HEK293 (cell line): ENCODE results near the gene ANKRD11.

Experiments used
- CTCF ChIA-PET: fragments of 350-600 bp; formaldehyde crosslinking; extraction: SDS; loops from one replicate; lab custom pipeline; 2021; ENCODE audit warnings: antibody characterized with exemption; lab: Yijun Ruan, JAX
- POLR2A ChIA-PET: fragments of 300-600 bp; formaldehyde crosslinking; extraction: SDS; loops from one replicate; lab custom pipeline; 2020; ENCODE audit warnings: antibody characterized with exemption, inconsistent platforms; lab: Yijun Ruan, JAX
- H3K27ac ChIP-seq: fragments of 200-500 bp; sonication (Bioruptor generic); 2 replicates; pipeline ENCODE4 v1.5.1; 2014; ENCODE audit warnings: low read depth, low read length, control low read depth, inconsistent platforms; ENCODE audit errors: extremely low read depth
- H3K36me3 ChIP-seq, 2 experiments: fragments of 200-500 bp in 1 of 2; sonication (Bioruptor generic) in 1 of 2; 1 replicate in 1 of 2; 2 replicates in 1 of 2; pipeline ENCODE4 v1.5.1; 2014 to 2017; ENCODE audit warnings: inconsistent platforms in 2 of 2, low read length in 2 of 2; ENCODE audit not compliant: control insufficient read depth in 2 of 2, insufficient read depth in 1 of 2
- H3K4me1 ChIP-seq: fragments of 200-500 bp; sonication (Bioruptor generic); 2 replicates; pipeline ENCODE4 v1.5.1; 2014; ENCODE audit warnings: mild to moderate bottlenecking, low read length, inconsistent platforms; ENCODE audit not compliant: control insufficient read depth, insufficient read depth
- H3K4me3 ChIP-seq: 2 replicates; pipeline ENCODE4 v1.5.1; 2011; ENCODE audit warnings: low read depth, mild to moderate bottlenecking, control low read depth, low read length, moderate library complexity
- H3K9me3 ChIP-seq: fragments of 200-500 bp; sonication (Bioruptor generic); 2 replicates; pipeline ENCODE4 v1.5.1; 2014; ENCODE audit warnings: low read depth, low read length, inconsistent platforms; ENCODE audit not compliant: control insufficient read depth, insufficient read depth
- GLIS2 ChIP-seq: fragments of 450-650 bp; formaldehyde crosslinking; IDR thresholded peaks from 2 replicates; pipeline ENCODE4 v1.5.1; 2016; ENCODE audit warnings: missing biosample characterization, missing genetic modification characterization
- HOXC10 ChIP-seq: sonication (generic); formaldehyde crosslinking; IDR thresholded peaks from 2 replicates; pipeline ENCODE4 v1.8.1; 2023; ENCODE audit warnings: mild to moderate bottlenecking, missing genetic modification reagents
- SP7 ChIP-seq: fragments of 450-650 bp; formaldehyde crosslinking; IDR thresholded peaks from 2 replicates; pipeline ENCODE4 v1.5.1; 2016; ENCODE audit warnings: missing biosample characterization, missing genetic modification characterization
- TRIM28 ChIP-seq: IDR thresholded peaks from 2 replicates; pipeline ENCODE4 v1.6.1; 2011; ENCODE audit warnings: low read length, control low read depth, borderline replicate concordance
- ZBTB17 ChIP-seq: fragments of 450-650 bp; formaldehyde crosslinking; IDR thresholded peaks from 2 replicates; pipeline ENCODE4 v1.5.1; 2016; ENCODE audit warnings: missing biosample characterization, missing genetic modification characterization
- ZBTB21 ChIP-seq: fragments of 450-650 bp; formaldehyde crosslinking; IDR thresholded peaks from 2 replicates; pipeline ENCODE4 v1.5.1; 2017; ENCODE audit warnings: missing biosample characterization, missing genetic modification characterization
- ZFP3 ChIP-seq: fragments of 450-650 bp; formaldehyde crosslinking; IDR thresholded peaks from 2 replicates; pipeline ENCODE4 v1.5.1; 2016; ENCODE audit warnings: low read depth, missing biosample characterization, missing genetic modification characterization
- ZNF10 ChIP-seq: fragments of 450-650 bp; formaldehyde crosslinking; IDR thresholded peaks from 2 replicates; pipeline ENCODE4 v1.5.1; 2017; ENCODE audit warnings: missing biosample characterization, missing genetic modification characterization
- ZNF157 ChIP-seq: fragments of 450-650 bp; formaldehyde crosslinking; IDR thresholded peaks from 2 replicates; pipeline ENCODE4 v1.5.1; 2016; ENCODE audit warnings: missing biosample characterization, missing genetic modification characterization
- ZNF16 ChIP-seq: fragments of 450-650 bp; formaldehyde crosslinking; IDR thresholded peaks from 2 replicates; pipeline ENCODE4 v1.5.1; 2016; ENCODE audit warnings: low read depth, missing biosample characterization, missing genetic modification characterization
- ZNF175 ChIP-seq: fragments of 450-650 bp; formaldehyde crosslinking; IDR thresholded peaks from 2 replicates; pipeline ENCODE4 v1.5.1; 2016; ENCODE audit warnings: missing biosample characterization, missing genetic modification characterization
- ZNF341 ChIP-seq: fragments of 450-650 bp; formaldehyde crosslinking; IDR thresholded peaks from 2 replicates; pipeline ENCODE4; 2016; ENCODE audit warnings: low read depth, missing biosample characterization, missing genetic modification characterization
- ZNF37A ChIP-seq: fragments of 450-650 bp; IDR thresholded peaks from 2 replicates; pipeline ENCODE4 v1.5.1; 2018; ENCODE audit warnings: missing biosample characterization, missing genetic modification characterization
- ZNF514 ChIP-seq: fragments of 450-650 bp; formaldehyde crosslinking; IDR thresholded peaks from 2 replicates; pipeline ENCODE4 v1.5.1; 2016; ENCODE audit warnings: missing biosample characterization, missing genetic modification characterization
- ZNF521 ChIP-seq: fragments of 450-650 bp; formaldehyde crosslinking; IDR thresholded peaks from 2 replicates; pipeline ENCODE4 v1.5.1; 2017; ENCODE audit warnings: missing biosample characterization, mild to moderate bottlenecking, missing genetic modification characterization
- ZNF529 ChIP-seq: fragments of 450-650 bp; formaldehyde crosslinking; IDR thresholded peaks from 2 replicates; pipeline ENCODE4 v1.5.1; 2017; ENCODE audit warnings: missing genetic modification characterization, missing biosample characterization; ENCODE audit not compliant: insufficient replicate concordance
- ZNF830 ChIP-seq: fragments of 450-650 bp; IDR thresholded peaks from 2 replicates; pipeline ENCODE4 v1.5.0; 2018; ENCODE audit warnings: missing biosample characterization, missing genetic modification characterization, low read depth, mild to moderate bottlenecking, moderate library complexity
- ZSCAN30 ChIP-seq: fragments of 450-650 bp; IDR thresholded peaks from 2 replicates; pipeline ENCODE4 v1.5.1; 2018; ENCODE audit warnings: missing biosample characterization, mild to moderate bottlenecking, missing genetic modification characterization, moderate library complexity
- TF ChIP-seq, protein P1 (sequence below): fragments of 450-650 bp; formaldehyde crosslinking; IDR thresholded peaks from 2 replicates; pipeline ENCODE4 v1.5.1; 2017; ENCODE audit warnings: missing biosample characterization, missing genetic modification characterization
- TF ChIP-seq, protein P2 (sequence below): fragments of 450-650 bp; formaldehyde crosslinking; IDR thresholded peaks from 2 replicates; pipeline ENCODE4 v1.5.1; 2016; ENCODE audit warnings: missing biosample characterization, missing genetic modification characterization, low read depth
- TF ChIP-seq, protein P3 (sequence below): fragments of 450-650 bp; formaldehyde crosslinking; IDR thresholded peaks from 2 replicates; pipeline ENCODE4 v1.5.1; 2016; ENCODE audit warnings: missing biosample characterization, missing genetic modification characterization
- TF ChIP-seq, protein P4 (sequence below): fragments of 450-650 bp; formaldehyde crosslinking; IDR thresholded peaks from 2 replicates; pipeline ENCODE4 v1.5.1; 2016; ENCODE audit warnings: missing biosample characterization, missing genetic modification characterization
- TF ChIP-seq, protein P5 (sequence below): fragments of 450-650 bp; formaldehyde crosslinking; IDR thresholded peaks from 2 replicates; pipeline ENCODE4 v1.5.1; 2016; ENCODE audit warnings: missing biosample characterization, missing genetic modification characterization
- TF ChIP-seq, protein P6 (sequence below): fragments of 450-650 bp; formaldehyde crosslinking; IDR thresholded peaks from 2 replicates; pipeline ENCODE4 v1.5.1; 2017; ENCODE audit warnings: missing biosample characterization, missing genetic modification characterization

Gene ANKRD11

DNA sequence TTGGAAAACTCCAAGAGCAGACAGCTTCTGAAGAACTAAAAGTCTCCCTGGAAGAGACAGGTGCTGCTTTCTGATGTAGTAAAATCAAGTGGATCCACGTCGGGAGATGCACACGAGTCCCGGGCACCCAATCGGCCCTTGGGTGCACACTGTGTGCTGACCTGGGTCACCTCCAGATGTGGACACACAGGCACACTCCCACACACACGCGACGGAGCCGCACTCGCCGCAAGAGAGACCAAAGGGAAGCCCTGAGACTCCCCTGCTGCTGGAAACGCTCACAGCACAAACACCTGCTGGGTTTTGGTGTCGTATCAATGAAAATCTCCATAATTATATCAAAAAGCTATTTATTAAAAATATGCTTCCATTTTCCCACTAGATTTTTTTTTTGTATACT is 94.2 kb downstream of the ANKRD11 start (continued):
- TF ChIP-seq ZNF10 (tag by site-specific recombination): no peak
- TF ChIP-seq ZBTB17: no peak
- TF ChIP-seq, protein P1, sequence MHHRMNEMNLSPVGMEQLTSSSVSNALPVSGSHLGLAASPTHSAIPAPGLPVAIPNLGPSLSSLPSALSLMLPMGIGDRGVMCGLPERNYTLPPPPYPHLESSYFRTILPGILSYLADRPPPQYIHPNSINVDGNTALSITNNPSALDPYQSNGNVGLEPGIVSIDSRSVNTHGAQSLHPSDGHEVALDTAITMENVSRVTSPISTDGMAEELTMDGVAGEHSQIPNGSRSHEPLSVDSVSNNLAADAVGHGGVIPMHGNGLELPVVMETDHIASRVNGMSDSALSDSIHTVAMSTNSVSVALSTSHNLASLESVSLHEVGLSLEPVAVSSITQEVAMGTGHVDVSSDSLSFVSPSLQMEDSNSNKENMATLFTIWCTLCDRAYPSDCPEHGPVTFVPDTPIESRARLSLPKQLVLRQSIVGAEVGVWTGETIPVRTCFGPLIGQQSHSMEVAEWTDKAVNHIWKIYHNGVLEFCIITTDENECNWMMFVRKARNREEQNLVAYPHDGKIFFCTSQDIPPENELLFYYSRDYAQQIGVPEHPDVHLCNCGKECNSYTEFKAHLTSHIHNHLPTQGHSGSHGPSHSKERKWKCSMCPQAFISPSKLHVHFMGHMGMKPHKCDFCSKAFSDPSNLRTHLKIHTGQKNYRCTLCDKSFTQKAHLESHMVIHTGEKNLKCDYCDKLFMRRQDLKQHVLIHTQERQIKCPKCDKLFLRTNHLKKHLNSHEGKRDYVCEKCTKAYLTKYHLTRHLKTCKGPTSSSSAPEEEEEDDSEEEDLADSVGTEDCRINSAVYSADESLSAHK (tag by site-specific recombination): no peak
- TF ChIP-seq ZNF830: no peak
- TF ChIP-seq, protein P2, sequence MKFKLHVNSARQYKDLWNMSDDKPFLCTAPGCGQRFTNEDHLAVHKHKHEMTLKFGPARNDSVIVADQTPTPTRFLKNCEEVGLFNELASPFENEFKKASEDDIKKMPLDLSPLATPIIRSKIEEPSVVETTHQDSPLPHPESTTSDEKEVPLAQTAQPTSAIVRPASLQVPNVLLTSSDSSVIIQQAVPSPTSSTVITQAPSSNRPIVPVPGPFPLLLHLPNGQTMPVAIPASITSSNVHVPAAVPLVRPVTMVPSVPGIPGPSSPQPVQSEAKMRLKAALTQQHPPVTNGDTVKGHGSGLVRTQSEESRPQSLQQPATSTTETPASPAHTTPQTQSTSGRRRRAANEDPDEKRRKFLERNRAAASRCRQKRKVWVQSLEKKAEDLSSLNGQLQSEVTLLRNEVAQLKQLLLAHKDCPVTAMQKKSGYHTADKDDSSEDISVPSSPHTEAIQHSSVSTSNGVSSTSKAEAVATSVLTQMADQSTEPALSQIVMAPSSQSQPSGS (tag by site-specific recombination): no peak

DNA sequence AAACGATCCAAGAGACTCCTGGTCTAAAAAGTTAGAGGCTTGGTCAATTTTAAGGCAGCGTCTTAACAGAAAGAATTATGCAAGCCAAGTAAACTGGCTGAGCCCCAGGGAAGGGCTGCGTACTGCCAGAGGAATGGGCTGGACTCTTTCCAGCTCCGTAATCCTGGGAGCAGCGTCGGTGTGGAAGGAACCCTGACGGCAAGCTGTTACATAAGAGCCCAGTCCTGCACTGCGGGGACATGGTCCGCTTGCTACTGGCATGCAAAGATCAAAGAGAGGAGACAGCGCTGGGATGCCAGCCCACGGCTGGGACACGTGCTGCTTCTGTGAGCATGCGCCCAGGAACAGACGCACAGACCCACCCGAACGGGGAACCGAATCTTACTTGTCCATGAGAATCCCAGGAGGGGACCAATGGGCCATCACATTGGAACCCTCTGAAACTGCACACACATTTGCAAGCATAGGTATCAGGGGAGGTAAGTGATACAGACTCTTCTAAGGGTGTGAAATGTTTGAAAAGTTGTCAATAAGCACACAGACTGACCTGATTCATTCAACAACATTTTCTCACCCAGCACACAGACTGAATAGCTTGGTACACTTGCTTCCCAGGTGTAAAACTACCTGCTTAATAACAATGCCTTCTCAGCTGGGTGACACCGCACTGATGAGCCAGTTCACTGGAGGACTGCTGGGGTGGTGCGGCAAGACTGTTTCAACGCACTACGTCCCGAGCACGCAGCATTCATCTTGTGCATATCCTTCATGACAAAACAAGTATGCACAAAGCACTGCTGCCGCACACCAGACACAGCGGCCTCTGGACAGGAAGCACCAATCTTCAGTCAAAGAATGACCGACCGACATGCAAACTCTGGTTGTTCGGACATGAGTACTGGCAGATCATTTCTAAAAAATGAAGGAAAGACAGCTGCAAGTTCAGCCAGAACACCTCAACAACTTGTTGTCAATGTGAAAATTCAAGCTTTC is 94.9 kb downstream of the ANKRD11 start:
- Histone ChIP-seq H3K27ac (no peak overlapping the region), H3K4me1 (peaks cover 10% of the 10 kb centered on the region), H3K9me3 (no peaks in the 10 kb centered on the region), H3K36me3 (peaks cover 0 to 16% of the 10 kb centered on the region in 2 experiments; a peak in 1 of 3 replicates), H3K4me3 (no peak overlapping the region)
- ChIA-PET POLR2A (no interaction called here), CTCF (interaction anchor here (2.2 kb wide), 1 partner anchor 106 kb away, joined by 5 read pairs; no protein-coding TSS in a partner anchor)
- TF ChIP-seq HOXC10 (CRISPR knock-in tag) (no peak), ZNF529 (tag by site-specific recombination) (no peak), ZSCAN30 (tag by site-specific recombination) (peak; percentile 40; the same call in 1 of the 2 replicates), ZNF37A (tag by site-specific recombination) (no peak), ZNF514 (tag by site-specific recombination) (no peak), ZBTB21 (peak; percentile 78), ZNF175 (no peak), ZNF341 (tag by site-specific recombination) (peak; percentile 93), ZNF157 (no peak), ZNF16 (tag by site-specific recombination) (no peak), ZNF521 (tag by site-specific recombination) (no peak), SP7 (tag by site-specific recombination) (peak; percentile 75; the same call in 1 of the 2 replicates), ZFP3 (tag by site-specific recombination) (0 out of 2 replicates have a peak, but pooled peaks have one; percentile 35), GLIS2 (peak; percentile 48), TRIM28 (peak; percentile 85; the same call in 1 of the 2 replicates)
- TF ChIP-seq, protein P3, sequence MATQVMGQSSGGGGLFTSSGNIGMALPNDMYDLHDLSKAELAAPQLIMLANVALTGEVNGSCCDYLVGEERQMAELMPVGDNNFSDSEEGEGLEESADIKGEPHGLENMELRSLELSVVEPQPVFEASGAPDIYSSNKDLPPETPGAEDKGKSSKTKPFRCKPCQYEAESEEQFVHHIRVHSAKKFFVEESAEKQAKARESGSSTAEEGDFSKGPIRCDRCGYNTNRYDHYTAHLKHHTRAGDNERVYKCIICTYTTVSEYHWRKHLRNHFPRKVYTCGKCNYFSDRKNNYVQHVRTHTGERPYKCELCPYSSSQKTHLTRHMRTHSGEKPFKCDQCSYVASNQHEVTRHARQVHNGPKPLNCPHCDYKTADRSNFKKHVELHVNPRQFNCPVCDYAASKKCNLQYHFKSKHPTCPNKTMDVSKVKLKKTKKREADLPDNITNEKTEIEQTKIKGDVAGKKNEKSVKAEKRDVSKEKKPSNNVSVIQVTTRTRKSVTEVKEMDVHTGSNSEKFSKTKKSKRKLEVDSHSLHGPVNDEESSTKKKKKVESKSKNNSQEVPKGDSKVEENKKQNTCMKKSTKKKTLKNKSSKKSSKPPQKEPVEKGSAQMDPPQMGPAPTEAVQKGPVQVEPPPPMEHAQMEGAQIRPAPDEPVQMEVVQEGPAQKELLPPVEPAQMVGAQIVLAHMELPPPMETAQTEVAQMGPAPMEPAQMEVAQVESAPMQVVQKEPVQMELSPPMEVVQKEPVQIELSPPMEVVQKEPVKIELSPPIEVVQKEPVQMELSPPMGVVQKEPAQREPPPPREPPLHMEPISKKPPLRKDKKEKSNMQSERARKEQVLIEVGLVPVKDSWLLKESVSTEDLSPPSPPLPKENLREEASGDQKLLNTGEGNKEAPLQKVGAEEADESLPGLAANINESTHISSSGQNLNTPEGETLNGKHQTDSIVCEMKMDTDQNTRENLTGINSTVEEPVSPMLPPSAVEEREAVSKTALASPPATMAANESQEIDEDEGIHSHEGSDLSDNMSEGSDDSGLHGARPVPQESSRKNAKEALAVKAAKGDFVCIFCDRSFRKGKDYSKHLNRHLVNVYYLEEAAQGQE (tag by site-specific recombination): peak; percentile 32; the same call in 1 of the 2 replicates
- TF ChIP-seq, protein P4, sequence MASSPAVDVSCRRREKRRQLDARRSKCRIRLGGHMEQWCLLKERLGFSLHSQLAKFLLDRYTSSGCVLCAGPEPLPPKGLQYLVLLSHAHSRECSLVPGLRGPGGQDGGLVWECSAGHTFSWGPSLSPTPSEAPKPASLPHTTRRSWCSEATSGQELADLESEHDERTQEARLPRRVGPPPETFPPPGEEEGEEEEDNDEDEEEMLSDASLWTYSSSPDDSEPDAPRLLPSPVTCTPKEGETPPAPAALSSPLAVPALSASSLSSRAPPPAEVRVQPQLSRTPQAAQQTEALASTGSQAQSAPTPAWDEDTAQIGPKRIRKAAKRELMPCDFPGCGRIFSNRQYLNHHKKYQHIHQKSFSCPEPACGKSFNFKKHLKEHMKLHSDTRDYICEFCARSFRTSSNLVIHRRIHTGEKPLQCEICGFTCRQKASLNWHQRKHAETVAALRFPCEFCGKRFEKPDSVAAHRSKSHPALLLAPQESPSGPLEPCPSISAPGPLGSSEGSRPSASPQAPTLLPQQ (tag by site-specific recombination): no peak; the same call in 1 of the 2 replicates
- TF ChIP-seq, protein P5, sequence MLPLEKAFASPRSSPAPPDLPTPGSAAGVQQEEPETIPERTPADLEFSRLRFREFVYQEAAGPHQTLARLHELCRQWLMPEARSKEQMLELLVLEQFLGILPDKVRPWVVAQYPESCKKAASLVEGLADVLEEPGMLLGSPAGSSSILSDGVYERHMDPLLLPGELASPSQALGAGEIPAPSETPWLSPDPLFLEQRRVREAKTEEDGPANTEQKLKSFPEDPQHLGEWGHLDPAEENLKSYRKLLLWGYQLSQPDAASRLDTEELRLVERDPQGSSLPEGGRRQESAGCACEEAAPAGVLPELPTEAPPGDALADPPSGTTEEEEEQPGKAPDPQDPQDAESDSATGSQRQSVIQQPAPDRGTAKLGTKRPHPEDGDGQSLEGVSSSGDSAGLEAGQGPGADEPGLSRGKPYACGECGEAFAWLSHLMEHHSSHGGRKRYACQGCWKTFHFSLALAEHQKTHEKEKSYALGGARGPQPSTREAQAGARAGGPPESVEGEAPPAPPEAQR: no peak
- TF ChIP-seq, protein P6, sequence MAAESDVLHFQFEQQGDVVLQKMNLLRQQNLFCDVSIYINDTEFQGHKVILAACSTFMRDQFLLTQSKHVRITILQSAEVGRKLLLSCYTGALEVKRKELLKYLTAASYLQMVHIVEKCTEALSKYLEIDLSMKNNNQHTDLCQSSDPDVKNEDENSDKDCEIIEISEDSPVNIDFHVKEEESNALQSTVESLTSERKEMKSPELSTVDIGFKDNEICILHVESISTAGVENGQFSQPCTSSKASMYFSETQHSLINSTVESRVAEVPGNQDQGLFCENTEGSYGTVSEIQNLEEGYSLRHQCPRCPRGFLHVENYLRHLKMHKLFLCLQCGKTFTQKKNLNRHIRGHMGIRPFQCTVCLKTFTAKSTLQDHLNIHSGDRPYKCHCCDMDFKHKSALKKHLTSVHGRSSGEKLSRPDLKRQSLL (tag by site-specific recombination): no peak
